Stimulated activated CD4-positive, alpha-beta T cell treated with anti-CD3 and anti-CD28 coated beads, Interleukin-2, amount 100 ng/mL, for 24 hours (primary cell): ENCODE results near the gene TPRX1.
"Not testable (repeated sequence)": the region's sequence is repeated elsewhere in the genome, so short reads cannot be mapped to it uniquely, and the experiment has no call there.

Experiments
- DNase-seq, 2 donors: peaks; one replicate each; pipeline ENCODE4 v3.0.0-alpha.2; 2020

TPRX1 gene, protein sequence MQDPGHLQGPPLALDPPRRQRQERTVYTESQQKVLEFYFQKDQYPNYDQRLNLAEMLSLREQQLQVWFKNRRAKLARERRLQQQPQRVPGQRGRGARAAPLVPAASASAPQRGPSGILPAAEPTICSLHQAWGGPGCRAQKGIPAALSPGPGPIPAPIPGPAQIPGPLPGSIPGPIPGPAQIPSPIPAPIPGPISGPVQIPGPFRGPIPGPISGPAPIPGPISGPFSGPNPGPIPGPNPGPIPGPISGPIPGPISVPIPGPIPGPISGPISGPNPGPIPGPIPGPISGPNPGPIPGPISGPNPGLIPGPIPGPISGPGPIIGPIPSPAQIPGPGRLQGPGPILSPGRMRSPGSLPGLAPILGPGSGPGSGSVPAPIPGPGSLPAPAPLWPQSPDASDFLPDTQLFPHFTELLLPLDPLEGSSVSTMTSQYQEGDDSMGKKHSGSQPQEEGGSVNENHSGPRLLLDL

DNA sequence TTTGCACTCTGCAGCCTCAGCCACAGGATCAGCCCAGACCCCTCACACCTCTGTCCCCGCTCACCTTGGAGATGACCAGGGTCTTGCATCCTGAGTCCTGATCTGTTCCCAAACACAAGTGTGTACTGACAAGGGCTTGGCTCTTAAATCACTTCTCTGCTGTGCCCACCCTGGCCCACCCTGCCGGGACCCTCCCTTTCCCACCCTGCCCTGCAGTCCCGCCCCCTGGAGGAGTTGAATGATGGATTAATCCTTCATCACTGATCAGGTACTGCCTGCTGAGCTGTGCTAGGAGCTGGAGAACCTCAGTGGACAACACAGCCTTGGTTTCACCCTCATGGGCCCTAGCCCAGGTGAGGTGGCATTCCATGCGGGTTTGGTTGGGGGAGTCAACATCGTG, at the start of gene TPRX1:
TPRX1 (minus strand) TSS at position 101 of the 400 bp plus-strand sequence; CDS start at position 89, 12 bp downstream.
- not testable (repeated sequence) for DNase-seq

DNA sequence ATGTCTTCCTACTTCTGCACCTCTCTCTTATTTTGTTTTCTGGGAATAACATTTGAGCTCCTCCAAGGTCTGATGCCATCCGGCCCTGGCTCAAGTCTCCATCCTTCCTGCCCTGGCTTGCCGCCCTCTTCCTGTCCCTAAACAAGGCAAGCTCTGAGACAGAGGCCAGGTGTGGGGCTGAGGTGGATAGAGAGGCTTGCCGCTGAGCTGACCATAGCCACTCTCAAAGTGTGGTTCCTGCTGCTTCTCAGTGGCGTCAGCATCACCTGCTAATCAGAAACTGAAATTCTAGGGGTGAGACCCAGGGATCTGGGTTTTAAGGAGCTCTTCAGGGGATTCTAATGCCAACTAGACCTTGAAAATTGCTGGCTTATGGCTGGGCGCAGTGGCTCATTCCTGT, 48.7 kb upstream of the TPRX1 start:
- no peak for DNase-seq

DNA sequence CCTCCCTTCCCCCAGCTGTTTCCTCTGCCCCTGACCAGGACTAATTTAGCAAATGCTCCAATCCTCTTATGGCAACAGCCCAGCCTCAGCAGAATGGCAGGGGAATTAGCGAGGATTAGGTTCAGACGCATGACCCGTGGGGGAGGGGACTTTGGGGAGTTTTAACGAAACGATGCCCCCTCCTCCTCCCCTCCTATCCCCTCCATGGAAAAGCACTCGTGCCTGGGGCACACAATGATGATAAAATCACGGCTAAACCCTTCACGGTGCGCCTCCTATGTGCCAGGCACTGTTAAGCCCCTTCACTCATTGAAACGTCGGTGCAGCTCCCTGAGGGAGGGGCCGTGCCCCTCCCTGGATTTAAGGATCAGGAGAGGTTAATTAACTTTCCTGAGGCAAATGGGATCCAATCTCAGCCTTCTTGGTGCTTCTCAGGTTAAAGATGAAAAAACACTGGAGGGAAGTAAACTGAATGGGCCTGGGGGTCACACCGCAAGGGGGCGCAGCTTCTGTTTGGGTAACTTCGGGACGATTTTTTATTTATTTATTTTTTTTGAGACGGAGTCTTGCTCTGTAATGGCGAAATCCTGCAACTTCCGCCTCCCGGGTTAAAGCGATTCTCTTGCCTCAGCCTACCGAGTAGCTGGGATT, 44.6 kb upstream of the TPRX1 start:
- DNase-seq = peak; percentile 42 to 63

DNA sequence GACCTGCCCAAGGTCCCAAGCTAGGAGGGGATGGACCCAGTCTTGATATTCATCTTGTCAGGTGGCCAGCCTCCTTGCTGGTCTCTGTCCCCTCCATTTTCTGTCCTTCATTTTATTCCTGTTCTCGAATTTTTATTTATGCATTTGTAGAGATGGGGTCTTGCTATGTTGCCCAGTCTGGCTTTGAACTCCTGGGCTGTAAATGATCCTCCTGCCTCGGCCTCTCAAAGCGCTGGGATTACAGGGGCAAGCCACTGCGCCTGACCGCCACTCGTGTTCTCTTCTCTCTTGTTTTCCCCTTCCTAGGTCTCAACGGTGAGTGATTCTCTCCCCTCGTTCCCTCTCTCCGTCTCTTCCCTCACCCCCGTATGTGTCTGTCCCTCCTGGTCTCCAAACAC, 44.1 kb upstream of the TPRX1 start:
- no peak for DNase-seq

DNA sequence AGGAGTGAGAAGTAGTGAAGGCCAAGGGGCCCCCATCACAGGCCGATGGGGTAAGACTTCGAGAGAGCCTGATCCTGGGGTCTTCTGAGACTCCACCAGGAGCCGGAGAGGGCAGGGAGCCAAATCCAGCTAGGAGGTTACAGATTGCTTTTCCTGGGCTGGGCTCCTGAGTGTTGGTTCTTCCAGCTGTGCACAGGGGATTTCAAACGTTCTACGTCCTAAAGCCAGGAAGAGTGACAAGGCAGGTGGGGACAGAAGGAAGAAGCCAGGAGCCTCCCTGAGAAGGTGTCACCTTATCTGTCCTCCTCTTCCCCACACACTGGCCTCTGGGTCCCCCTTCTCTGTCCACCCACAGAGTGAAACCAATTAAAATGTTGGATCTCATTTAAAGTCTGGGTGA, 38.6 kb upstream of the TPRX1 start:
- no peak for DNase-seq

DNA sequence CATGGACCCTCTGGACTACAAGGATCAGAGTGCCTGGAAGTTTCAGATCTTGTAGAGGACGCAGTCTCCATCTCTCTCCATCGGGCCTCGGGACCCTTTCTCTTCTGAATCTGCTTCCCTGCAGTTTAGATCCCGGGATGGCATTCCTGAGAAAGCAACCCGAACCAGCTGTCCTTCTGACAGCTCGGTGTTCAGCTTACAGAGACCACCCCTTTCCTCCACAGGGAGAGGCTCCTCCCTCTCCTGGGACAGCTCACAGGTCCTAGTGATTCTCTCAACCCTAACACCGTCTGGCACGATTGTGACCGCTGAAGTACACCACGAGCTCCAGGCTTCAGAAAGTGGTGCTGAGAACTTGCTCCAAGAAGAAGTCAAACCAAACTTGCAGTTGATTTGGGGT, 35.6 kb upstream of the TPRX1 start:
- DNase-seq = no peak

DNA sequence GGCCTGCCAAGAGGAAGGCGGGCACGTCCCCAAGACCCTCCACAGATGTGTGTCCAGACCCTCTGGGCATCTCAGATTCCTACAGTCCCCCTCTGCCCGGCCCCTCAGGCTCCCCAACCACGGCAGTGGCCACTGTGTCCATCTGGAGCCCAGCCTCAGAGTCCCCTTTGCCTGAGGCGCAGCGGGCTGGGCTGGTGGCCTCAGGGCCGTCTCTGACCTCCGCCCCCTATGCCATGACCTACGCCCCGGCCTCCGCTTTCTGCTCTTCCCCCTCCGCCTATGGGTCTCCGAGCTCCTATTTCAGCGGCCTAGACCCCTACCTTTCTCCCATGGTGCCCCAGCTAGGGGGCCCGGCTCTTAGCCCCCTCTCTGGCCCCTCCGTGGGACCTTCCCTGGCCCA, 35.1 kb upstream of the TPRX1 start:
- no peak for DNase-seq

DNA sequence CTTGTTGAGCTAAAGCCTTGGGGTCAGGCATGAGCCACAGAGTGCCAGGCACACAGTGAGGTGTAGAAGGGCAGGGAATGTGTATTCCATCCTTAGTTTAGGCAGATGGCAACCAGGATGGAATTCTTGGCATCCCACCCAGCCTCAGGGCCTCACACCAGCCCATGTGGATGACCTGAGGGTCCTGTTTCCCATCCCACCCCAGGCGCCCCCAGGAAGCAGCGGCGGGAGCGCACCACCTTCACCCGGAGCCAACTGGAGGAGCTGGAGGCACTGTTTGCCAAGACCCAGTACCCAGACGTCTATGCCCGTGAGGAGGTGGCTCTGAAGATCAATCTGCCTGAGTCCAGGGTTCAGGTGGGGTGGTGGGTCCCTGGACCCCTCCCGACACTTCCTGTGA, 31.7 kb upstream of the TPRX1 start:
- DNase-seq = no peak

DNA sequence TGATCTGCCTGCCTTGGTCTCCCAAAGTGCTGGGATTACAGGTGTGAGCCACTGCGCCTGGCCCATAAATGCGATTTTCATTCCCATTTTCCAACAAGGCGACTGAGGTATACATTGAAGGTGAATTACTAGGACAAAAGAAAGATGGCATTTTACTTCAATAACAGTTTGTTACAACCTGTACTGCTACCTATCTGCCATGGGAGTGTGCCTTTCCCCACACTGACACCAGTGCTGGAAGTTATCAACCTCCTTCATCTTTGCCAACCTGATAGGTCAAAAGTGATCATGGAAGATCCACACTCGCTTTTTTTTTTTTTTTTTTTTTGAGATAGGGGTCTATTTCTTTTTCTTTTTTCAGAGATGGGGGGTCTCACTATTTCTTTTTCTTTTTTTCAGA, 28.4 kb upstream of the TPRX1 start:
- DNase-seq = no peak

DNA sequence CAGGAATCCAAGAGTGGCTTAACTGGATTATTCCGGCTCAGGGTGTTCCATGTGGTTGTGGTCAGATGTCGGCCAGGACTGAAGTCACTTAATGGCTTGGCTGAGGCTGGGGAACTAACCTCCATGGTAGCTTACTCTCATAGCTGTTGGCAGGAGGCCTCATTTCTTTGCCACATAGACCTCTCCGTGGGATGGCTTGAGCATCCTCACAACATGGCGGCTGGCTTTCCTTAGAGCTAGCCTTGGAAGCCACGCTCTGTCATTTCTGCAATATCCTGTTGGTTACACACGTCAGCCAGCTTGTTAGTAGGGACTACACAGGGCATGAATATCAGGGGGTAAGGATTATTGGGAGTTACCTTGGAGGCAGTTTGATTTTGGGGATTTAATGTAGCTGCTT, 22.4 kb upstream of the TPRX1 start:
- no peak for DNase-seq

DNA sequence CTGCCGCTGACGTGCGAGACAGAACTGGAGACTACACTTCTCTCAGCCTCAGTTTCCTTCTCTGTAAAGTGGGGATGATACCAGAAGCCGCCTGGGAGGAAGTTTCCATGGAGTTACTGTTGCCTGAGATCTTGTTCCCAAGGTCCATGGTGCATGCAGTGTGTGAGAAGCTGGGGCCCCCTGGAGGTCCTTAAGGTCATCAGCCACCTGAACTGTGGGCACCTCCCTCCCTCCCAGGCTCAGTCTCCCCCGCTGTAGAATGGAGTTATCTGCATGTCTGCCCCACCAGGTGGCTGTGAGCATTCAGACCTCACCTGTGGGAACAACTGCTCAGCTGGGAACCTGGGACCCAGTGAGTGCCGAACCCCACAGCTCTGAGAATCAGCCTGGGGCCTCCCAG, 20.0 kb upstream of the TPRX1 start:
- no peak for DNase-seq

DNA sequence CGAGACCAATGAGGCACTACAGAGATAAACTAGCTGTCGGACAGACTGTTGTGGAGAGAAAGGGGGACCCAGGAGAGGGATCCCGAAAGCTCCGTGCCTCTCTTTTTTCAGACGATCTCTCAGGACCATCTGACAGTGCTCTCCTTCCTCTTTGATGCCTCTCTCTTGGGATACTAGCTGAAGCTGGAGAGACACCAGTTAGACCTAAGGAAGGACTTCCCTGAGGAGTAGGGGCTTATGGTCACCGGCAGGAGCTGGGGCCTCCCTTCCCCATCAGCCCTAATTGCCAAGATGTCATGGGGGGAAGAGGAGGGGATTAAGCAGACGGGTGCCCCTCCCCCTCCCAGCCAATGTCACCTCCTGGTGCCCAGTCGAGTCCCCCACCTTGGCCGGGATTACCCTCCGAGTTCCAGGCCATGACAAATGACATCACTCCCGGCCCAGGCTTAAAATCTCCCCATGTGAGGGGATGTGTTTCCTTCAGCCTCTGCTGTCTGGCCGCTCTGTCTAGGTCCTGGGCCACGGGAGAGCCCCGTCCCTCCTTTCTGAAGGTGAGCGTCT, 17.2 kb upstream of the TPRX1 start, which contains the start of gene CRX:
CRX (plus strand) TSS at position 478 of the 561 bp plus-strand sequence. CDS start 12,507 bp downstream, outside the sequence.
- no peak for DNase-seq

DNA sequence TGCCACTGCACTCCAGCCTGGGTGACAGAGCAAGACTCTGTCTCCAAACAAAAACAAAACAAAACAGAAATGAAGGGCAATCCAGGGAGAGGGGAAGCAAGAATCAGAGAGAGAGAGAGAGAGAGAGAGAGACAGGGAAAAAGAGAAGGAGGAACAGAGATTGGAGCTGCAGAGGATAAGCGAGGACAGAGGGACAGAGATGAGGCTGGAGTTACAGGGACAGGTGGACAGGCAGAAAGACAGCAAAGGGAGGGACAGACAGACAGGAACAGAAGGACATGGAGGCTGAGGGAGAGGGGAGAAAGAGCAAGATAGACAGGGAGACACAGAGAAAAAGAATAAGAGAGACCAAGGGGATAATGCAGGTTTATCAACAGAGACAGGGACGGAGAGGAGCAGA, 16.1 kb upstream of the TPRX1 start:
- no peak for DNase-seq

DNA sequence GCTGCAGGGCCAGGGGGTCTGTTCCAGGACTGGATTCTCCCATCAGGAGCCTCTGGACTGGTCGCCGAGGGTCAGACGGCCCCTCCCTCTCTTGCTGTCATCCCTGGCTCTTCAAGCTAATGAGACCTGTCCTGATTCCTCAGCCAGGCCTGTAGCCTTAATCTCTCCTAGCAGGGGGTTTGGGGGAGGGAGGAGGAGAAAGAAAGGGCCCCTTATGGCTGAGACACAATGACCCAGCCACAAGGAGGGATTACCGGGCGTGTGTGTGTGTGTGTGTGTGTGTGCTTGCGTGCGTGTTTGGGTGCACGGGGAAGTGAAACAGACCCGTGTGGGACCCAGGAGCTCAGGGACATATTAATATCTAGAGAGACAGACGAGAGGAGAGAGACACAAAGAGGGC, 15.5 kb upstream of the TPRX1 start:
- no peak for DNase-seq

DNA sequence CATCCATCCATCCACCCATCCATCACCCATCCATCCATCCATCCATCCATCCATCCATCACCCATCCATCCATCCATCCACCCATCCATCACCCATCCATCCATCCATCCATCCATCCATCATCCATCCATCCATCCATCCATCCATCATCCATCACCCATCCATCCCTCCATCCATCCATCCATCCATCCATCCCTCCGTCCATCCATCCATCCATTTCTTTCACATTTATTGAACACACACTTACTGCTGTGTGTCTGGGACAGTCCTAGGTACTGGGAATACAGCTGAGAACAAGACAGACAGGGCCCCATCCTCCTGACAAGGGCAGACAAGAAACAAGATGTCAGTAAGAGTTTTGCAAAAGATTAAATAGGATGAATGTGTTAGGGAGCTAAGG, 13.9 kb upstream of the TPRX1 start:
- DNase-seq = not testable (repeated sequence)

DNA sequence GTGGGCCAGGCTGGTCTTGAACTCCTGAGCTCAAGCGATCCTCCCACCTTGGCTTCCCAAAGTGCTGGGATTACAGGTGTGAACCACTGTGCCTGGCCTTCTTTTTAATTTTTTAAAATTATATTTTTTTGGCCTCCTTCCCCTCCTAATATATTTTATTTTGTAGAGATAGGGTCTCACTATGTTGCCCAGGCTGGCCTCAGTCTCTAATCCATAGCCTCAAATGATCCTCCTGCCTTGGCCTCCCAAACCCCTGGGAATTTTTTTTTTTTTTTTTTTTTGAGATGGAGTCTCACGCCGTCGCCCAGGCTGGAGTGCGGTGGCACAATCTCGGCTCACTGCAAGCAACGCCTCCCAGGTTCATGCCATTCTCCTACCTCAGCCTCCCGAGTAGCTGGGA, 11.9 kb upstream of the TPRX1 start:
- DNase-seq = not testable (repeated sequence)

DNA sequence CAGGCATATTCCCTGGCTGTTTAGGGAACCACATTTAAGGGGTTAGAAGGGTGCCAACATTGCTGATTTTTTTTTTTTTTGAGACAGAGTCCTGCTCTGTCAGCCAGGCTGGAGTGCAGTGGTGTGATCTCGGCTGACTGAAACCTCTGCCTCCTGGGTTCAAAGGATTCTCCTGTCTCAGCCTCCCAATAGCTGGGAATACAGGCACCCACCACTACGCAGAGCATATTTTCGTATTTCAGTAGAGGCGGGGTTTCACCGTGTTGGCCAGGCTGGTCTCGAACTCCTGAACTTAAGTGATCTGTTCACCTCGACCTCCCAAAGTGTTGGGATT, 9.6 kb upstream of the TPRX1 start:
- DNase-seq = no peak

DNA sequence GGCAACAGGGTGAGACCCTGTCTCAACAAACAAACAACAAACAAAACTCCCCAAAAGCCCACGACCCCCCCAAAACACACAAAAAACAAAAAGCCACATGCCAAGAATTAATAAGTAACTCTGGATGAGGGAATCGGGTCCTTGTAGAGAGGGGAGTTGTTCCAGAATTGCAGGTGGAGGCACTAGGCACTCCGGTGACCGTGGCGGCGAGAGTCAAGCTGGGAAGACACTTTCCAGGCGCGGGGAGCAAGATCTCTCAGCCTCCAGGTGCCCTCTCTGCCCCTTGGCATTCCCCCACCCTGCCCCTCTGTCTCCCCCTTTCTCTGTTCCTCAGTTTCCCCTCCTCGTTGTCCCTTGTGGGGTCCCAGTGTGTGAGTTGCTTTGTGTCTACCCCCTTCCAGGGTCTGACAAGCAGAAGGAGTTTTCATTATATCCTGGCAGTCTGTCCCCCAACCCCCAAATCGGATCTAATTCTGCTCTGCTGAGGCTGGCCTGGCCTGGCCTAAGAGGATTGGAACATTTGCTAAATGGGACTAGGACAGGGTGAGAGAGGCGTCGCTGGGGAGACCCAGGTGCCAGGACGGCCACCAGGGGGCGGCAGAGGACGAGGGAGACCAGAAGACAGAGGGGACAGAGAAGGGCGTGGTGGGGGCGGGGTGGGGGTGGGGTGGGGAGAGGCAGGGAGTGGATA, 9.1 kb upstream of the TPRX1 start:
- DNase-seq = peak; percentile 85 to 88

DNA sequence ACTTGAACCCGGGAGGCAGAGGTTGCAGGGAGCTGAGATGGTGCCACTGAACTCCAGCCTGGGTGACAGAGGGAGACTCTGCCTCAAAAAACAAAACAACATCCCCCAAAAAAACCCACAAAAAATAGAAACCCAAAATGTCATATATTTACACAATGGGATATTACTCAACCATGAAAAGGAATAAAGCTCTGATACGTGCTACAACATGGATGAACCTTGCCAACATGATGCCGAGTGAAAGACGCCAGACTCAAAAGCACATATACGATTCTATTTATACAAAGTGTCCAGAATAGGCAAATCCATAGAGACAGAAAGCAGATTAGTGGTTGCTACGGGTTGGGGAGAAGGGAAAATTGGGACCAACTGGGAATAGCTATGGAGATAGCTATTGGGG, 2.1 kb upstream of the TPRX1 start:
- DNase-seq = no peak

DNA sequence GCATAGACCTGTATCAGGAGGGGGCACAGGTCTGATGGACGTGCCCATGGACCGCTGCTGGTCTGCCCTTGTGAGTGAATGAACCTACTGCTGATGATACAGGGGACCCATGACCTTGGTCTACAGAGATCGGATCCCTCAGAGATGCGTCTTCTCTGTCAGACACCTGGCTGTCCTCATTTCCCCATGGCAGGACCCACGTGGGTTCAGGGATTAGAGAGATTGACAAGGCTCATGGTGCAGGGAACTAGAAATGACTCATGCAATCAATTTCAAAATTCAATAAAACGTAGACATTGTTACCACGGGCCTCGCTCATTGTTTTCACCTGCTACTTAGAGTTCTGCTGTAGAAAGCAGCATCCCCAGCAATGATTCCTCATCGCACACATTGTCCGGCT, 962 bp upstream of the TPRX1 start:
- DNase-seq = no peak

DNA sequence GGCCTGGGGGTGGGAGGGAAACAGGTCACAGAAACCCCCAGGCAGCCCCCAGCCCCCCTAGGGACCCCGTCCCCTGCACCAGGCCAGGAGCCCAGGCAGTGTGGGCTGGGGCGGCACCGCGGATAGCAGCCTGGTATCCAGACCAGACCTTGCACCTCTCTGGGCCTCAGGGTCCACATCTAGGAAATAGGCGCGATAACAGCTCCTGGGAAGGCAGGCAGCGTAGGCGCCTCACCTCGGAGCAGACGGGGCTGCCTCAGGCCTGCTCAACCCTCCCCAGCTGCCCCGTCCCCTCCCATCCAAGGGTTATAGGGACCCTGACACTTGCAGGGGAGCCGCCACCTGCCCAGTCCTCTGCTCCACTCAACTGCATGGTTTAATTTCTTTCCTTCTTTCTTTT, 680 bp downstream of the TPRX1 start:
- not testable (repeated sequence) for DNase-seq

DNA sequence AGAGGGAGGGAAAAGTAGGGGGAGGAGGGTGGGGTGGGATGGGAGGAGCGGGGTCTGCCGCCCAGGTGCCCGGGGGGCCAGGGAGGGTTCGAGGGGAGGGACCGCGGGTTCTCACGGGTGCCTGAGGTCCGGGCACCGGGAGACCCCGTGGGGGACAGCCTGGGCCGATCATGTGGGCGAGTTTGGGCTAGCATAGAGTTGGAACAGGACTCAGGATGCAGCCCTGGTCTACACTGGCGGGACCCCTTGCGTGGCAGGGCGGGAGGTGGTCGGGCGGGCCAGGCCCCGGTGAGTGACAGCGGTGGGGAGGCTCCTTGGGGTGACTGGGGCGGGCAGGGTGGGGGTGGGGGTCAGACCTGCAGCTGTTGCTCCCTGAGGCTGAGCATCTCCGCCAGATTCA, 1.2 kb downstream of the TPRX1 start:
- not testable (repeated sequence) for DNase-seq

DNA sequence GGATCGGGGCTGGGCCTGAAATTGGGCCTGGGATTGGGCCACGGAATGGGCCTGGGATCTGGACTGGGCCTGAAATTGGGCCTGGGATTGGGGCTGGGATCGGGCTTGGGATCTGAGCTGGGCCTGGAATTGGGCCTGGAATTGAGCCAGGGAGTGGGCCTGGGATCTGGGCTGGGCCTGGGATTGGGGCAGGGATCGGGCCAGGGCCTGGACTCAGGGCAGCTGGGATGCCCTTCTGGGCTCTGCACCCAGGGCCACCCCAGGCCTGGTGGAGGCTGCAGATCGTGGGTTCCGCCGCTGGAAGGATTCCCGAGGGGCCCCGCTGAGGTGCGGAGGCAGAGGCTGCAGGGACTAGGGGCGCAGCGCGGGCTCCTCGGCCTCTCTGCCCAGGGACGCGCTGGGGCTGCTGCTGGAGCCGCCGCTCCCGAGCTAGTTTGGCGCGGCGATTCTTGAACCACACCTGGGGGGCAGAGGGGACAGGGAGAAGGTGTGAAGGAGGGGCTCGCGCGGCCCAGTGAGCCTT, 1.8 kb downstream of the TPRX1 start:
- DNase-seq = no peak
